ENCODE measurements around the gene SLC34A1. TPM values are rescaled to one million over a fixed set of nuclear protein-coding genes. Genes with fewer than 3 reads are reported as not detected.

Gene SLC34A1
- total RNA-seq, 2 experiments from 2014 or later = 0.35 to 0.63 TPM

DNA sequence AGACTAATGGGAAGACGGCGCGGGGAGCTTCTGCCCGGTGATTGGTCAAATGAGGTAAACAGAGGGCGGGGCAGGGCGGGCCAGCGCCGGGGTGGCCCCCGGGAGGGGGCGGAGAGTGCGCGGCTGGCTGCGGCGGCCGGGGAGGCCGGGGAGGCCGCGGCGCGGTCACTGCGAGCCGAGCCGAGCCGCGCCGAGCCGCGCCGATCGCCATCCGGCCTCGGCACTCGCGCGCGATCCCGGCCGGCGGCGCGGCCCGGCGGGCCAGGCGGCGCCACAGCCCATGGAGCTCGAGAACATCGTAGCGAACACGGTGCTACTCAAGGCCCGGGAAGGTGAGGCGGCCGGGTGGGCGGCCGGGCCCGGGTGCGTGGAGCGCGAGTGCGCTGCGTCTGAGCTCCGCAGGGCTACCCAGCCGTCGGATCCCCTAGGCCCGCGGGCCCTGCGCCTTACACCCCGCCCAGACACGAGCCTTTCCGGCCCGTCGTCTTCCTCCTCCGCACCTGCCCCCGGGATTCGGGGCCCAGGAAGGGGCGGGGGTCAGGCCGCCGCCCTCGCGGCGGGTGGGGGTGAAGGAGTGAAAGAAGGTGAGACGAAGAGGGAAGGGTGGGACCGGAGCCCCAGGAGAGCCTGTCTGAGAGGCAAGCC lies 42.5 kb downstream of the SLC34A1 start, which contains the start of gene GRK6:
GRK6 (plus strand) TSS at position 111 of the 645 bp plus-strand sequence; CDS start at position 281, 170 bp downstream.
- no peak for TF ChIP-seq EZH2phosphoT487 (IDR thresholded peaks at IDR 0.05; ENCODE audit: borderline replicate concordance, low read depth, low read length)
- TF ChIP-seq, protein P1, sequence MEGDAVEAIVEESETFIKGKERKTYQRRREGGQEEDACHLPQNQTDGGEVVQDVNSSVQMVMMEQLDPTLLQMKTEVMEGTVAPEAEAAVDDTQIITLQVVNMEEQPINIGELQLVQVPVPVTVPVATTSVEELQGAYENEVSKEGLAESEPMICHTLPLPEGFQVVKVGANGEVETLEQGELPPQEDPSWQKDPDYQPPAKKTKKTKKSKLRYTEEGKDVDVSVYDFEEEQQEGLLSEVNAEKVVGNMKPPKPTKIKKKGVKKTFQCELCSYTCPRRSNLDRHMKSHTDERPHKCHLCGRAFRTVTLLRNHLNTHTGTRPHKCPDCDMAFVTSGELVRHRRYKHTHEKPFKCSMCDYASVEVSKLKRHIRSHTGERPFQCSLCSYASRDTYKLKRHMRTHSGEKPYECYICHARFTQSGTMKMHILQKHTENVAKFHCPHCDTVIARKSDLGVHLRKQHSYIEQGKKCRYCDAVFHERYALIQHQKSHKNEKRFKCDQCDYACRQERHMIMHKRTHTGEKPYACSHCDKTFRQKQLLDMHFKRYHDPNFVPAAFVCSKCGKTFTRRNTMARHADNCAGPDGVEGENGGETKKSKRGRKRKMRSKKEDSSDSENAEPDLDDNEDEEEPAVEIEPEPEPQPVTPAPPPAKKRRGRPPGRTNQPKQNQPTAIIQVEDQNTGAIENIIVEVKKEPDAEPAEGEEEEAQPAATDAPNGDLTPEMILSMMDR (conservative IDR thresholded peaks at IDR 0.05; ENCODE audit: low read length) = no peak
- POLR2A ChIA-PET = interaction anchor here (0.5 to 2.5 kb wide), 14 partner anchors 9 to 290 kb away, joined by 3 to 10 read pairs (median 4); partner anchors contain the start of genes DOK3 and F12
- BruUV-seq (replicated peaks) = no TSS peak
- H4K20me1 ChIP-seq (ENCODE audit: insufficient read depth, low read length) = no peaks in the 10 kb centered on the region
- intact Hi-C loops (cut with micrococcal nuclease; ENCODE audit: unreplicated experiment) = loop anchor here (1.0 to 5.0 kb wide), 6 partner anchors 23 to 424 kb away; no protein-coding TSS in a partner anchor
- peaks cover 31% of the 10 kb centered on the region for H3K79me2 ChIP-seq (ENCODE audit: insufficient read depth, low read depth, low read length)
- H3K4me1 ChIP-seq (ENCODE audit: insufficient read depth, low read length, poor library complexity, severe bottlenecking) = peaks cover 56% of the 10 kb centered on the region
- no peaks in the 10 kb centered on the region for H3K9me3 ChIP-seq (ENCODE audit: low read length)
- DNase-seq (ENCODE audit: low spot score) = peak; percentile 81
- CTCF ChIA-PET (ENCODE audit: unreplicated experiment) = interaction anchor here (0.5 to 1.7 kb wide), 10 partner anchors 15 to 690 kb away, joined by 3 to 10 read pairs (median 4); no protein-coding TSS in a partner anchor
- peak within 1 kb of the TSS; percentile 77 for H3K4me3 ChIP-seq (ENCODE audit: low read depth, low read length, poor library complexity, severe bottlenecking)
- peaks cover 8% of the 10 kb centered on the region; the same call in 1 of the 2 replicates for H3K36me3 ChIP-seq (ENCODE audit: insufficient read depth, low read length)
- H2AFZ ChIP-seq (ENCODE audit: low read length) = peak within 1 kb of the TSS; percentile 64
- H3K4me2 ChIP-seq (ENCODE audit: low read length) = peak within 1 kb of the TSS; percentile 98
- peak within 1 kb of the TSS; percentile 87 for H3K27ac ChIP-seq (ENCODE audit: low read depth, low read length, poor library complexity, severe bottlenecking)
- no peaks in the 10 kb centered on the region for H3K9me2 ChIP-seq (ENCODE audit: insufficient read depth, low read length)

DNA sequence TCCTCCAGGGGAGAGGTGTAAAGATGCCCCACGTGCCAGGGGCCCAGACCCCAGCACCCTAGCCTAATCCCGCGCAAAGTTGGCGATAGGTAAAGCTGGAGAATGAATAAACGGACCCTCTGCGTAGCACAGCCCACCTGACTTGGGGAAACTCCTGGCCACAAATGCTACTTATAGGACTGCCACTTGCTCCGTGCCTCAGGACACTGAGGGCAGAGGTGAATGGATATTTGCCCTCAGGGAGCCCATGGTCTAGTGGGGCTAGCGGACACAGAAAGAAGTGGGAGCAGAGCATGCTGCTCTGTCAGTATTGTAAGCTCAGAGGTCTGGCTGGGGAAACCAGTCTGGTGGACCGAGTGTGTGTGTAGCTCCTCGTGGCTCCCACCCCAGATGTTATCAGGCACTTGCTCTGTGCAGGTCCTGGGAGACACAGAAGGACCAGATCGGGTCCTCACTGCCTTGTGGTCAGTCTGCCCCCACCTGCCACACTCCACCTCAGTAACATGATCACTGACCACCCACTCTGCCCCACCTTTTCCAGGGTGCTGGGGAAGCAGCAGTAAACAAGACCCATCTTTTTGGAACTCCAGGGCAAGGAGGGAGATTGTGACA lies 43.1 kb downstream of the SLC34A1 start:
- Histone ChIP-seq H3K9me3 (ENCODE audit: low read length) (no peaks in the 10 kb centered on the region), H3K79me2 (ENCODE audit: insufficient read depth, low read depth, low read length) (peaks cover 31% of the 10 kb centered on the region), H4K20me1 (ENCODE audit: insufficient read depth, low read length) (peaks cover 4% of the 10 kb centered on the region), H3K9me2 (ENCODE audit: insufficient read depth, low read length) (no peaks in the 10 kb centered on the region), H3K27ac (ENCODE audit: low read depth, low read length, poor library complexity, severe bottlenecking) (peak overlapping the region; percentile 87), H2AFZ (ENCODE audit: low read length) (no peak overlapping the region), H3K4me1 (ENCODE audit: insufficient read depth, low read length, poor library complexity, severe bottlenecking) (peaks cover 63% of the 10 kb centered on the region), H3K36me3 (ENCODE audit: insufficient read depth, low read length) (peaks cover 14% of the 10 kb centered on the region), H3K4me2 (ENCODE audit: low read length) (peak overlapping the region; percentile 98), H3K4me3 (ENCODE audit: low read depth, low read length, poor library complexity, severe bottlenecking) (peak overlapping the region; percentile 77)
- BruUV-seq (replicated peaks) = TSS peak; percentile 76
- ChIA-PET POLR2A (interaction anchor here (0.6 to 2.5 kb wide), 11 partner anchors 9 to 82 kb away, joined by 3 to 10 read pairs (median 4); partner anchors contain the start of genes DOK3 and F12), CTCF (ENCODE audit: unreplicated experiment) (interaction anchor here (0.6 kb wide), 2 partner anchors 26 to 122 kb away, joined by 3 to 10 read pairs; no protein-coding TSS in a partner anchor)
- intact Hi-C loops (cut with micrococcal nuclease; ENCODE audit: unreplicated experiment) = loop anchor here (5.0 kb wide), 1 partner anchor 425 kb away; no protein-coding TSS in a partner anchor
- TF ChIP-seq, protein P1 (conservative IDR thresholded peaks at IDR 0.05; ENCODE audit: low read length) = no peak
- no peak for TF ChIP-seq EZH2phosphoT487 (IDR thresholded peaks at IDR 0.05; ENCODE audit: borderline replicate concordance, low read depth, low read length)
- DNase-seq (ENCODE audit: low spot score) = peak; percentile 43

Data from OCI-LY7 (cell line).